GM18511 (cell line): ENCODE data around the gene SLC30A9.
A peak's percentile ranks its signal among the peaks of the same experiment; 100 is the strongest.

Experiments
- ATAC-seq: cut with Tn5 transposase; IDR thresholded peaks from one replicate; pipeline ENCODE4 v1.9.1; 2021; ENCODE audit warnings: mild to moderate bottlenecking, moderate library complexity; ENCODE audit not compliant: unreplicated experiment

Gene SLC30A9

DNA sequence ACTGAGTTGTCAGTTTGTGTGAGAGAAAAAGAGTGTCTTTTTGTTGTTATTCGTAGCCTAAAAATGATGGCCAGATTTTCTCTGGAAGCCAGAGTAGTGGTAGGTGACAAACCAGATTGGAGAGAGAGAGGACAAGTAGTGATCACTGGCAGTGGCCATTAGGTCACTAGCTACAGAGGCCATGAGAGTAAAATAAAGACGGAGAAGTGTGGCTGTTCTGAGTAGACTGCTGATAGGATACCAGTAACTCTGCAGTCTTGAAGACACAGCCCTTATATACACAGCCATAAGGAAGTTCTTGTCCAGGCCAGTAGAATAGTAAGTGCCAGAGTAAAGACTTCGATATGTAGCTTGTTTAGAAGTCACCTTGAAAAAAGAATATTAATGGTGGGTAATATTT, 7.7 kb downstream of the SLC30A9 start:
- ATAC-seq, result no peak

GRCh38 chr4:41999321-41999720, 9.0 kb downstream of the SLC30A9 start:
- no peak for ATAC-seq

- ATAC-seq, result no peak
Measured at GRCh38 chr4:42008011-42008786, 17.9 kb downstream of the SLC30A9 start.

DNA sequence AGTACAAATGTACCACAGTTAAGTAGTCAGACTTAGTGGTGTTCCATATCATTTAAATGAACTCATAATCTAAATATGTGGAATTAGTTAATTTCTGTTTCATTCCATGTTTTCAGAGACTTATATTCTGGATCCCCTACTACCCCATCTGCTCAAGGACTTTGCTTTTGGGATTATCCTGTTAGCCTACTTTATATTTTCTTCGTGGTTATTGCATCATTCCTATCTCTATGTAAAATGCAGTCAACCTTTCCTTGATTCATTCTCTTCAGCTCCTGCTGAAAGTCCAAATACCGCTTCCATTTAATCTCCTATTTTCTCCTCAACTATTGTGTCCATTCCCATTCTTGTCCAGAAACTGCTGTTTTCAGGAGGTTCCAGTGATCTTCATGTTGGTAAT, 25.1 kb downstream of the SLC30A9 start:
- no peak for ATAC-seq

DNA sequence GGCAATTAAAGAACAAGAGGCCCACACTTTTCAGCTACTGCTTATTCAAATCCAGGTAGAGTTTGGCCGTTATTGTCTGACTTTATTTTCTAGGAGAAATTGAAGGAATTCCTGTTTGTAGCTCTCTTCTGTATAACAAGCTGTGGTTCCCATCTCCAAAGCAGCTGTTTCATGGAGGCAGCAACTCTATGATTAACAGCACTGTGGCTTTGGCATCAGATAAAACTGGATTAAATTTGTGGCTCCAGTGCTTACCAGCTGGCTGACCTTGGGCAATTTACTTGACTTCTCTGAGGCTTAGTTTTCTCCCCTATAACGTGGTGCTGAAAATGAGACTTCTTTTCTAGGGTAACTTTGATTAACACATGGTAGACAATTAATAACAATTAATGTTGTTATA, 28.1 kb downstream of the SLC30A9 start:
- no peak for ATAC-seq

- no peak for ATAC-seq
Measured at GRCh38 chr4:42048394-42048793, 58.1 kb downstream of the SLC30A9 start.

- no peak for ATAC-seq
Measured at GRCh38 chr4:42050516-42051249, 60.4 kb downstream of the SLC30A9 start.

DNA sequence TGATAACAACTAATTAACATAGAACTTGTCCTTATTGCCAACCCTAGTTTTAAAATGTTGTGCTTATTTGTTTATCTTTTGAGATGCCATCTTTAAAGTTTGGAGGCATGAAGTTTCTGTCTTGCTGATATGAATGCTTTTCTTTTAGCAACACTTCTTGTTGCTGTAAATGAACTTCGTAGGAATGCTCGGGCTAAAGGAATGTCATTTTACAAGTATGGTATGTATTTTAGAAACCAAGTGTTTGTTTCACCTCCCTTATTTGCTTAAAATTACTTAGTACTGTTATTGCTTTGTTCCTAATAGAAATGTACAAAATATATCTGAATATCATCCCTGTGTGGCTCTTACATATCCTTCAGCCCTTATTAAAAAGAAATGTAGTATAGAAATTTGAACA, 76.1 kb downstream of the SLC30A9 start:
- no peak for ATAC-seq

DNA sequence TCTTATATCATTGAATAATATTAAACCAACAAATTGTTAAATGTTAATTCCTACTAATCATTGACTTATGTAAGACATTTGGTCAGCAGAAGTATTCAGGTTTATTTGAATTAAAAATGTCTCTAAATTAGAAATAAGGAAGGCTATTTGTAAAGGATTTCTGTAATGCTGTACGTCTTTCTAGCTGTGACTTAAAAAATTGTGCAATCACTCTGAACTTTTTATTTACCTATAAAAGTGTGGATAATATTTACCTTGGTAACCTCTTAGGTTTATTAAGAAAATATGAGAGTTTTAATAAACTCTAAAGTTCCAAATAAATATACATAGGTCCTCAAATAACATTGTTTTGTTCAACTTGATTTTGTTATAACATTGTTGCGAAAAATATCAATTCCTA, 76.9 kb downstream of the SLC30A9 start:
- ATAC-seq, result no peak

- ATAC-seq, result no peak
Measured at GRCh38 chr4:42070463-42070862, 80.1 kb downstream of the SLC30A9 start.

DNA sequence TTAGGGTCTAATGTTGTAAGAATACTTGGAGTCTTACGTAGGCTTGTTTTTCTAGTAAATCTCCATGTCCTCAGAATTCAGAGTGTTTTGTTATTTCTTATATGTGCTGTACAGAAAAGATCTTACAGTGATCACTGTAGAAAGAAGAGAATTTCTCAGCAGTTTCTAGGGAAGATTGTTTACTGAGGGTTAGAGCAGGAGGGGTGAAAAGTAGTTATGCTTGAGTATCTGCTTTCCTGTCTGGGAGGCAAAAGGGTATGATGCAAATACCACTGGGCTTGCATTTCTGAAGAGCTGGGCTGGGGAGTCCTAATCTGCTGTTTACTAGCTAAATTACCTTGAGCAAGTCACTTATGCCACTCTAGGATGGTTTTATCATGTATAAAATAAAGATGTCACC, 84.0 kb downstream of the SLC30A9 start:
- no peak for ATAC-seq

GRCh38 chr4:42078184-42078801, 88.0 kb downstream of the SLC30A9 start:
- peak; percentile 84 for ATAC-seq

DNA sequence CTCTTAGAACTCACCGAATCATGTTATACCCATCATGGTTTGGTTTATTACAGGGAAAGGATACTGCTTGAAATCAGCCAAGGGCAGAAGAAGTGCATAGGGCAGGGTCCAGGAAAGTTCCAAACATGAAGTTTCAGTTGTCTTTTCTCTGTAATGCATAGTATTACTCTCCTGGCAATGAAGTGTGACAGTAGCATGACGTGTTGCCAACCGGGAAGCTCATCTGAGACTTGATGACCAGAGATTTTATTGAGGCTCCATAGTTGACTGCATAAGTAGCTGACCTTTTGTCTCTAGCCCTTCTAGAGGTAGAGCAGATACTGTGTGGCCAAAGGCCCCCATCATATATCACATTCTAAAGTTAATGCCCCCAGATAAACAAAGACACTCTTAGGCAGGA, 90.0 kb downstream of the SLC30A9 start:
- peak; percentile 72 for ATAC-seq

GRCh38 chr4:42083816-42084215, 93.5 kb downstream of the SLC30A9 start:
- no peak for ATAC-seq

GRCh38 chr4:42088386-42088785, 98.1 kb downstream of the SLC30A9 start:
- no peak for ATAC-seq

DNA sequence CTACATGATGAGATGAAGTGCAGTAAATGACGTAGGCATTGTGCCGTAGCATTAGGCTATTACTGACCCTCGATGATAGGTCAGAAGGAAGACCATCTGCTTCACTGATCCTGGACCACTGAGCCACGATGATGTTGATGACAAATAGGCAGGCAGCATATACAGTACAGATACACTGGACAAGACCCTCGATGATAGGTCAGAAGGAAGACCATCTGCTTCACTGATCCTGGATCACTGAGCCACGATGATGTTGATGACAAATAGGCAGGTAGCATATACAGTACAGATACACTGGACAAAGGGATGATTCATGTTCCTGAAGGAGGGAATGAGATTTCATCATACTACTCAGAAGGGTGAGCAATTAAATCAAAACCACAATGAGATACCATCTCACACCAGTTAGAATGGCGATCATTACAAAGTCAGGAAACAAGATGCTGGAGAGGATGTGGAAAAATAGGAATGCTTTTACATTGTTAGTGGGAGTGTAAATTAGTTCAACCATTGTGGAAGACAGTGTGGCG, 111.2 kb downstream of the SLC30A9 start:
- no peak for ATAC-seq

DNA sequence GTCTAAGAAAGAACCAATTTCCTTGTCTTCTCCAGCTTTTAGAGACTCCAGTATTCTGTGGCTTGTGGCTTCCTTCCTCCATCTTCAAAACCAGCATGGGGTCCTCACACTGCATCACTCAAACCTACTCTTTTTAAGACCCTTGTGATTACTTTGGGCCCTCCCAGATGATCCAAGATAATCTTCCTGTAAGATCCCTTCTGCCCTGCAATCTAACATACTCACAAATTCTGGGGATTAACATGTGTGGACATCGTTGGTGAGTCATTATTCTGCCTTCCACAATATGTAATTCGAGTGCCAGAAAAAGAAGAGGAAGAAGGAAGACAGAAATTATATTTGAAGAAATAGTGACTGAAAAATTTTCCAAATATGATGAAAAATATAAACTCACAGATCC, 114.2 kb downstream of the SLC30A9 start:
- ATAC-seq, result no peak

- ATAC-seq, result no peak
Measured at GRCh38 chr4:42112846-42113245, 122.5 kb downstream of the SLC30A9 start.

DNA sequence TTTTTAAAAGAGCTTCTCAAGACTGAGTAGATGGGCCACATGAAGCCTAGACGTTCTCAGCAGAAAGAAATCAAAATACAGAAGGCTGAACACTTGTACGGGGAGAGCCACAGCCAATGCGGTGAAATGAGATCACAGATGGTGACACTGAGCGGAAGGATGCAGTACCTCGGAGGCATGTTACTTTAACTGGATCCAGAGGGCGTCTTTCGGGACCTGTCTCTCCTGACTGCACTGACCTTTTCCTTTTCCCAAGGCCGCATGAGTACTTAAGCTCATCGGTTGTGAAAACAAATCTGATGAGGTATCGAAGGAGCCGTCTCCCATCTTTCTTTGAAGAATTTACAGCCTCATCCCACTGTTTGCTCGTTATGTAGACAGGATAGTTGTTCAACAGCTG, 129.6 kb downstream of the SLC30A9 start:
- ATAC-seq, result no peak

DNA sequence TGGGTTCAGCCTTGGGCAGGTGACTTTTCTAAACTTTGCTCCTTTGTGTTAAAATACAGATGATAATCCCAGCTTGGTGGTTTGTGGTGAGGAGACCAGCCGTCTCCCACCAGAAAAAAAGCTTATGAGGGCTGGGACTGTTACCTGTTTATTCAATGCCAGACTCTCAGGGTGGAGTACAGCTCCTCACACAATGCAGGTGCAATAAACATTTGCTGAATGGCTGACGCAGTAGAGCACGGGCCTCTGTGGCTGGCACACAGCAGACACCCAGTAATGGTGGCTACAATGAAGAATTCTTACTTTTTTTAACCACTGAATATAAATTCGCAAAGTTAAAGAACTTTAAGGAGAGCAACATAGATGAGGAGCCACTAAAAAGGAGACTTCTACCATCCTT, 131.9 kb downstream of the SLC30A9 start:
- ATAC-seq, result no peak

GRCh38 chr4:42123071-42123644, 132.8 kb downstream of the SLC30A9 start:
- no peak for ATAC-seq
